Measurements from ENCODE around the gene PLCH1. TPM values are rescaled to one million over a fixed set of nuclear protein-coding genes. Genes with fewer than 3 reads are reported as not detected.

Gene PLCH1
- total RNA-seq, 1 experiment from 2014 or later = 3.8 TPM

DNA sequence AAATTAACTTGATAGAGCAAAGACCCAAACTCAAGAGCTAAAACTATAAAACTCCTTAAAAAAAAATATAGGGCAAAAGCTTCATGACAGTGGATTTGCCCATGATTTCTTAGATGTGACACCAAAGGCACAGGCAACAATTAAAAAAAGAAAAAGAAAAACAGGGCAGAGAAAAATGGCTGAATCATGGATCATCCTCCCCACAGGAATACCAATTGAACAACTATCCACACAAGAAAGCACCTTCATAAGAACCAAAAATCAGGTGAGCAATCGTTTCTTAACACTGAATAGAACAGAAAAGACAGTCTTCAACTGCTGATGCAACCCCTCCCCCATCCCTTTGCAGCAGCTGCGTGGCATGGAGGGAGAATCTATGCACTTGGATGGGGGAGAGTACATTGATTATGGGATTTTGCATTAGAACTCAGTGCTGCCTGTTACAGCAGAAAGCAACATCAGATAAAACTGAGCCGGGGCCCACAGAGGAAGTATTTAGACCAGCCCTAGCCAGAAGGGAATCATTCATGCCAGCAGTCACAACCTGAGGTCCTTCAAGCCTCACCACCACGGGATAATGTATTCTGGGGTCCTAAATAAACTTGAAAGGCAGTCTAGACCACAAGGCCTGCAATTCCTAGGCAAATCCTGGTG is 45.5 kb upstream of the PLCH1 start:
- H3K4me2 ChIP-seq (ENCODE audit: low read length) = no peak overlapping the region
- no peaks in the 10 kb centered on the region for H3K36me3 ChIP-seq (ENCODE audit: control insufficient read depth in 1 of 2, insufficient read depth in 2 of 2, low read length in 2 of 2)
- BruUV-seq (replicated peaks) = no TSS peak
- ATAC-seq (no peak), DNase-seq (ENCODE audit: low read depth, low spot score) (no peak)
- intact Hi-C loops (cut with micrococcal nuclease) = no loop called here
- no peak for TF ChIP-seq CBX3 (IDR thresholded peaks at IDR 0.05; ENCODE audit: low read depth)
- TF ChIP-seq, protein P1, sequence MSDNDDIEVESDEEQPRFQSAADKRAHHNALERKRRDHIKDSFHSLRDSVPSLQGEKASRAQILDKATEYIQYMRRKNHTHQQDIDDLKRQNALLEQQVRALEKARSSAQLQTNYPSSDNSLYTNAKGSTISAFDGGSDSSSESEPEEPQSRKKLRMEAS (IDR thresholded peaks at IDR 0.05) = no peak
- TF ChIP-seq, protein P2, sequence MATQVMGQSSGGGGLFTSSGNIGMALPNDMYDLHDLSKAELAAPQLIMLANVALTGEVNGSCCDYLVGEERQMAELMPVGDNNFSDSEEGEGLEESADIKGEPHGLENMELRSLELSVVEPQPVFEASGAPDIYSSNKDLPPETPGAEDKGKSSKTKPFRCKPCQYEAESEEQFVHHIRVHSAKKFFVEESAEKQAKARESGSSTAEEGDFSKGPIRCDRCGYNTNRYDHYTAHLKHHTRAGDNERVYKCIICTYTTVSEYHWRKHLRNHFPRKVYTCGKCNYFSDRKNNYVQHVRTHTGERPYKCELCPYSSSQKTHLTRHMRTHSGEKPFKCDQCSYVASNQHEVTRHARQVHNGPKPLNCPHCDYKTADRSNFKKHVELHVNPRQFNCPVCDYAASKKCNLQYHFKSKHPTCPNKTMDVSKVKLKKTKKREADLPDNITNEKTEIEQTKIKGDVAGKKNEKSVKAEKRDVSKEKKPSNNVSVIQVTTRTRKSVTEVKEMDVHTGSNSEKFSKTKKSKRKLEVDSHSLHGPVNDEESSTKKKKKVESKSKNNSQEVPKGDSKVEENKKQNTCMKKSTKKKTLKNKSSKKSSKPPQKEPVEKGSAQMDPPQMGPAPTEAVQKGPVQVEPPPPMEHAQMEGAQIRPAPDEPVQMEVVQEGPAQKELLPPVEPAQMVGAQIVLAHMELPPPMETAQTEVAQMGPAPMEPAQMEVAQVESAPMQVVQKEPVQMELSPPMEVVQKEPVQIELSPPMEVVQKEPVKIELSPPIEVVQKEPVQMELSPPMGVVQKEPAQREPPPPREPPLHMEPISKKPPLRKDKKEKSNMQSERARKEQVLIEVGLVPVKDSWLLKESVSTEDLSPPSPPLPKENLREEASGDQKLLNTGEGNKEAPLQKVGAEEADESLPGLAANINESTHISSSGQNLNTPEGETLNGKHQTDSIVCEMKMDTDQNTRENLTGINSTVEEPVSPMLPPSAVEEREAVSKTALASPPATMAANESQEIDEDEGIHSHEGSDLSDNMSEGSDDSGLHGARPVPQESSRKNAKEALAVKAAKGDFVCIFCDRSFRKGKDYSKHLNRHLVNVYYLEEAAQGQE (IDR thresholded peaks at IDR 0.05; ENCODE audit: low read depth) = no peak
- TF ChIP-seq EGR1 (IDR thresholded peaks at IDR 0.05; ENCODE audit: low read depth) = no peak
- no peak for TF ChIP-seq CEBPB (IDR thresholded peaks at IDR 0.05; ENCODE audit: low read depth)
- no peak for TF ChIP-seq EZH2phosphoT487 (IDR thresholded peaks at IDR 0.05; ENCODE audit: borderline replicate concordance)
- no peaks in the 10 kb centered on the region for H3K27me3 ChIP-seq (ENCODE audit: insufficient read depth, low read length)
- no peaks in the 10 kb centered on the region for H4K20me1 ChIP-seq (ENCODE audit: insufficient read depth)
- H3K9ac ChIP-seq (ENCODE audit: low read length) = no peak overlapping the region
- no peak overlapping the region for H3K4me3 ChIP-seq (replicated peaks in 1 of 2; ENCODE audit: low read depth in 1 of 2, low read length in 2 of 2)
- no peaks in the 10 kb centered on the region; the same call in 1 of the 2 replicates for H3K79me2 ChIP-seq (ENCODE audit: insufficient read depth, low read length)
- H3K9me3 ChIP-seq (ENCODE audit: control insufficient read depth in 1 of 2, insufficient read depth in 1 of 2, low read depth in 1 of 2, low read length in 2 of 2) = no peaks in the 10 kb centered on the region
- ChIA-PET CTCF (interaction anchor here (1.2 kb wide), 1 partner anchor 16 kb away, joined by 3 read pairs; the partner anchor contains the start of gene C3orf33), RAD21 (ENCODE audit: low non-redundant PET in 1 of 2, low total read pairs in 2 of 2, uncharacterized antibody in 2 of 2, unreplicated experiment in 2 of 2) (interaction anchor here in 1 of 2 experiments (0.7 kb wide), 1 partner anchor 13 kb away, joined by 3 read pairs; no protein-coding TSS in a partner anchor), POLR2A (no interaction called here)
- H2AFZ ChIP-seq (ENCODE audit: low read depth, low read length, poor library complexity, severe bottlenecking) = no peak overlapping the region
- peaks cover 5 to 7% of the 10 kb centered on the region in 2 experiments; a peak in 2 of 4 replicates for H3K4me1 ChIP-seq (ENCODE audit: control insufficient read depth in 1 of 2, insufficient read depth in 2 of 2, low read length in 2 of 2)
- H3K27ac ChIP-seq (ENCODE audit: low read depth, low read length) = no peak overlapping the region
- no peaks in the 10 kb centered on the region for H3K9me2 ChIP-seq (ENCODE audit: insufficient read depth)
